GM19238 (cell line): Measurements from ENCODE around the gene TTC39B.
A peak's percentile ranks its signal among the peaks of the same experiment; 100 is the strongest.
"Not testable (repeated sequence)": the region's sequence is repeated elsewhere in the genome, so short reads cannot be mapped to it uniquely, and the experiment has no call there.

Source experiments
- DNase-seq: peaks from one replicate; pipeline ENCODE4 v3.0.0; 2011; ENCODE audit warnings: low spot score; ENCODE audit not compliant: insufficient read length

The TTC39B gene

DNA sequence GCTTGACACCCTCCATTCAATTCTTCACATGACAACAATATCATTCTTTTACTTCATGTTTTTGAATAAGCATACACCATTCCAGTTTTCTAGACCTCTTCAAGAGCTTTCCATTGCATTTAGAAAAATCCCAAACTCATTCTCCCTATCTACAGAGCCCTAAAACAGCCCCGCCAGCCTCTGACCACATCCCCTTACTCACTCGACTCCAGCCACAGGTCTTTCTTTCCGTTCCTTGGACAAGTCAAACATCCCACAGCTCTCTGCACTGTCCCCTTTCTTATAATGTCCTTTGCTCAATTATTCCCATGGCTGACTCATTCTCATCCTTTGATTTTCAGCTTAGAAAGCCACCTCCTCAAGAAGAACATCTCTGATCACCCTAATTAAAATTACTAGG is 38.2 kb downstream of the TTC39B start:
- no peak for DNase-seq

DNA sequence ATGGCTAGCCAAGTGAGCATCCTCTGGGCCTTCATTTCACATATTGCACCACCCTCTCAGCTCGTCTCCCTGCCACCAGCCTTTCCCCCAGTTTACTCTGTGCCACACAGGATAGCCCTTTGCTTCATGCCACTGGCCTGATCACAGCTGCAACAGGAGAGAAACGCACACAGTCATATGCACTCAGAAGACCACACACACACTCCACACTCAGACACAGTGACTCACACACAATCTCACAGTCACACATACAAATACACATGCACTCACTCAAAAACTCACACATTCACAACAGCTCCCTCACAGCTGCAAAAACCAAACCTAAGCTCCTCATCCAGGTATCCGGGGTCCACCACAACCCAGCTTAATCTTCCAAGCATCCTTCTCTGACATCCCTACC is 38.7 kb downstream of the TTC39B start:
- DNase-seq = no peak

- no peak for DNase-seq
Measured at GRCh38 chr9:15264918-15265317, 42.1 kb downstream of the TTC39B start.

GRCh38 chr9:15262581-15262980 is 44.4 kb downstream of the TTC39B start:
- DNase-seq = no peak

GRCh38 chr9:15256426-15256825 is 50.6 kb downstream of the TTC39B start:
- no peak for DNase-seq

DNA sequence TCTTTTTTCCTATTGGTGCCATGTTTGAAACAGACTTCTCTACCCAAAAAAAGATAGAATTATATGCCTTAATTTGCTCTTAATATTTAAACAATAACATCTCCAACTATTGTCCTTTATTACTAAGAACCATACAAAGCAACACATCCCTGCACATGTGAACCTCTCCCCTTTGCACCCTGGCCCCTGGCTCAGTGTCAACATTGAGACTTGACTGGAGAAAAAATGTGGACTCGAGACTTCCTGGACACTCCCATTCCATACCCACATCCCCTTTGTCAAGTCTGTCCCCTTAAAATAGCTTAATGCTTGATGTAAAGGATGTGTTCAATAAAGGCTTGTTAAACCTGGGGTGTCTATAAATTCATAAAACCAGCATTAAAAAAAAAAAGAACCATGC is 53.2 kb downstream of the TTC39B start:
- DNase-seq = no peak

- DNase-seq = no peak
Measured at GRCh38 chr9:15253197-15253596, 53.8 kb downstream of the TTC39B start.

DNA sequence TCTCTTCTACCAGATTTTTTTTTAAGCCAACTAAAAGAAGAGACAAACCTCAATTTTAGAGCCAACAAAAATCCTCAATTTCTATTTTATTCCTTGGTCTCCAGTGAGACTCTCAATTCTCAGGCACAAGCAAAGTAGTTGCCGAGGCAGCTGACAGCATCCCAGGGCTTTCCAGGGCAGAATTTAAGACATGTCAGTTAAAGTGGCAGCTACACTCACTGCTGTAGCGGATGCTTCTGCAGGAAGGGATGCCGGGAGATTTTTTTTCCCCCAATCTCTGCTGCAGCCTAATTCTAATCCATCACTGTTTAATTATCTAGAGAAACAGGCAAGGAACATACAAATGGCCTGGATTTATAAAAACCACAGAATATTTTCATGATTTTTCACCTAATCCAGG is 57.0 kb downstream of the TTC39B start:
- DNase-seq = no peak

- DNase-seq = no peak
Measured at GRCh38 chr9:15249042-15249818, 57.8 kb downstream of the TTC39B start.

GRCh38 chr9:15248621-15249020 is 58.4 kb downstream of the TTC39B start:
- no peak for DNase-seq

- DNase-seq = no peak
Measured at GRCh38 chr9:15248081-15248480, 58.9 kb downstream of the TTC39B start.

DNA sequence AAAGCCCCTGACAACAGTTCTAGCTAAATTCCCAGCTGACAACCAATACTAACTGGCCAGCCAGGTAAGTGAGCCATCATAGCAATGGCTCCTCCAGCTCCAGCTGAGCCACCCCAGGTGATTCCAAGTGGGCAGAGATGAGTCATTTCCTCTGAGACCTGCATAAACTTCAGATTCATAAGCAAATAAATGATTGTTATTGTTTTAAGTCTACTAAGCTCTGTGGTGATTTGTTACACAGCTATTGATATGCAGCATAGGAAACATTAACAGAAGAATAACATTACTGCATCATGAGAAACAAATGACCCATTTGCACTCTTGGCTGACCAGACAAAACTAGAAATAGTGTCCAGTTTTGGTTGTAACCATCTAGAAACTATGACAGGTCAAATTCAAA is 60.3 kb downstream of the TTC39B start:
- DNase-seq = no peak

DNA sequence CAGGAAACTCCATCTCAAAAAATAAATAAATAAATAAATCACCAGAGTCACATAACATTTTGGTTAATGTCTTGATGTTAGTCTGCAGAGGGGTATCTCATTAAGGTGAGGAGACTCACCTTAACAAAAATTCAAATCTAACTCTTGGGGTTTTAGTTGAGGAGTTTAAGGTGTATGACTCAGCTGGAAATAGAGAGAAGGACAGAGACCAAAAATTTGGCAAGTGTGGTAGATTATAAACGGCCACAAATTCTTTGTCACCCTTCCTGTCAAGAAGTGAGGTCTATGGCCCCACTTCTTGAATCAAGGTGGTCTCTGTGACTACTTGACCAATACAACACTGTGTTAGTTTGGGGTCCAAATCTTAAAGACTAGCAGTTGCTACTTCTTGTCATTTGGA is 60.8 kb downstream of the TTC39B start:
- no peak for DNase-seq

DNA sequence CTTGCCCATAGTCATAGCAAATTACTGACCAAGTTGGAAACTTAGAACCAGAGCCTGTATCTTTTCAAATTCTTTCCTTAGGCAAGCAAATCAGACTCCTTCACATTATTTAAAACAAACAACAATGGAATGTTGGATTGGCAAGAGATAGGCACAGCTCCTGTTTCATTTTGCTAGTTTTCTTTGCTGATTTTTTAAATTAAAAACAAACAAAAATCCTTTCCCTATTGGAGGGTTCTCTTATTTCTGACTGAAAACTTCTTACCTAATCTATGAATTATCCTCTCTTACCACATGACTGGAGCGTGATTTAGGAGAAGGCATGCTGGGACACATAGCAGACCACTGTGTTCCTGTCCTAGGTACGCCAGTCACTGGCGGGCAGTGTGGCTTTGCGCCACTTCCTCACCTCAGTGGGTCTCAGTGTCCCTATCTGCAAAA is 63.0 kb downstream of the TTC39B start:
- DNase-seq = no peak

- DNase-seq = no peak
Measured at GRCh38 chr9:15243081-15243480, 63.9 kb downstream of the TTC39B start.

- DNase-seq = no peak
Measured at GRCh38 chr9:15240927-15241326, 66.1 kb downstream of the TTC39B start.

- no peak for DNase-seq
Measured at GRCh38 chr9:15239816-15240215, 67.2 kb downstream of the TTC39B start.

- DNase-seq = no peak
Measured at GRCh38 chr9:15238646-15239045, 68.4 kb downstream of the TTC39B start.

GRCh38 chr9:15235658-15236057 is 71.4 kb downstream of the TTC39B start:
- no peak for DNase-seq

DNA sequence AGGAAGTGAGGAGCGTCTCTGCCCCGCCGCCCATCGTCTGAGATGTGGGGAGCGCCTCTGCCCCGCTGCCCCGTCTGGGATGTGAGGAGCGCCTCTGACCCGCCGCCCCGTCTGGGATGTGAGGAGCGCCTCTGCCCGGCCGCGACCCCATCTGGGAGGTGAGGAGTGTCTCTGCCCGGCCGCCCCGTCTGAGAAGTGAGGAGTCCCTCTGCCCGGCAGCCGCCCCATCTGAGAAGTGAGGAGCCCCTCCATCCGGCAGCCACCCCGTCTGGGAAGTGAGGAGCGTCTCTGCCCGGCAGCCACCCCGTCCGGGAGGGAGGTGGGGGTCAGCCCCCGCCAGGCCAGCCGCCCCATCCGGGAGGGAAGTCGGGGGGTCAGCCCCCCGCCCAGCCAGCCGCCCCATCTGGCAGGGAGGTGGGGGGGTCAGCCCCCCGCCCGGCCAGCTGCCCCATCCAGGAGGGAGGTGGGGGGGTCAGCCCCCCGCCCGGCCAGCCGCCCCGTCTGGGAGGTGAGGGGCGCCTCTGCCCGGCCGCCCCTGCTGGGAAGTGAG is 73.0 kb downstream of the TTC39B start:
- DNase-seq = not testable (repeated sequence)

DNA sequence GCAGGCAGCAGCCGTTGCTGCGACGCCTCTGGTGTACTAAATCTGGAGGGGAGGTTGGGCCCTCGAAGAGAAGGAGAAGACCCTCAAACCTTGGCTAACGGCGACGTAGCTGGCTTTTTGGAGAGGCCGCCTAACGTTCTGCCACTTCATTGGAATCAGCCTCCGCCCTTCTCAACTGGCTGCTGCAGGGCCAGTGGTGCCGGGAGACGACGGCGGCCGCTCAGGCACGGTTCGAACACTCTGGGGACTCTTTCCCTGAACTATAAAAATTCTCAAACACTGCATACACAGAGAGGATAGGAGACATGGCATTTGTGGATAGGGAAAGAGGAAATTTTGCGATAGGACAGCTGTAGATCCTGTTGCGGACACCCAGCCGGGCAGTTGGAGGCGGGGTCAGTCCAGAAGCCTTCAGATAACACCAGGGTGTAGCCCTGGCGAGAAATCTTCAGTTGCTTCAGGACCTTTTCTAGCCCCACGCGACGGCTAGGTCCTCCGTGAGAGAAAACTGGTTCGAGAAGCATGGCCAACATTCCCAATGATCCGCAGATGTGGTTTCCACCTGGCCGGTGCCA is 74.2 kb downstream of the TTC39B start:
- not testable (repeated sequence) for DNase-seq

DNA sequence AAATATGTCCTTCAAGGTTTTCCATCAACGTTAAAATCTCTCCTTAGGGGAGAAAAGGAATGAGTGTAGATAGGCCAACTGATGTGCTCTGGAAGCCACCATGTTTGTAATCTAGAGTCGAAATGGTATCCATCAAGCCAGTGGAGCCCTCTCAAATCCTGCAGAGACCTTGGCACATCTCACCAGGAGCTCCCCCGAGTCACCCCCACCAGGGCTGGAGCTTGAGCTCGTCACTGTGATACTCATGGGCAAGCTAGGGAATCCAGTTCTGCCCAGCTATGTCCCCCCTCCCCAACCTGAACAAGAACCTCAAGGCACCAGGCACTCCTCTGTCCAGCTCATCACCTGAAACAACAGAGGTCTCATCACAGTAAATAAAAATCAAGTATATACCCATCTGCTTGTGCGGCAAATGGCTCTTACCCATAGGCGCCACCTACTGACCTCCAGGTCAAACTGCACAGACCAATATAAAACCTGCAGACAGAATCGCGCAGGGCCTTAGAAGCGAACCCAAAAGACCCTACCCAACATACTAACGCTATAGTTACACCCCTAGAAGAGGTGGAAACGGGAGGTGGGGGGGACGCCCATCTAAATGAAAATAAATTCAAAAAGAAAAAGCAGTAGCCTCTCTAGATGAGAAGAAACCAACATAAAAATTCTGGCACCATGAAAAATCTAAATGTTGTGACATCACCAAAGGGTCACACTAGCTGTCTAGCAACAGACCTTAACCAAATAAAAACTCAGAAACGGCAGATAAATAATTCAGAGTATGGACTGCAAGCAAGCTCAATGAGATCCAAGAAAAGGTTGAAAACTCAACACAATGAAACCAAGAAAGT is 75.0 kb downstream of the TTC39B start:
- DNase-seq = peak; percentile 10
